ENCODE results near the gene ZNF837. TPM values are rescaled to one million over a fixed set of nuclear protein-coding genes. Genes with fewer than 3 reads are reported as not detected.

ZNF837 gene
- total RNA-seq, 1 donor = 4.7 TPM

- H3K4me1 ChIP-seq (ENCODE audit: insufficient read depth, low read length) = peaks cover 24% of the 10 kb centered on the region
- H4K20me1 ChIP-seq (ENCODE audit: insufficient read depth, low read length) = peaks cover 26% of the 10 kb centered on the region
- peaks cover 61% of the 10 kb centered on the region for H3K79me2 ChIP-seq (ENCODE audit: insufficient read depth, low read length)
- H3K9me3 ChIP-seq (ENCODE audit: low read depth, low read length) = no peaks in the 10 kb centered on the region
- peak within 1 kb of the TSS; percentile 95 for H3K27ac ChIP-seq (ENCODE audit: low read depth, low read length)
- peak within 1 kb of the TSS; percentile 85 for H2AFZ ChIP-seq (ENCODE audit: low read length)
- H3K36me3 ChIP-seq (ENCODE audit: insufficient read depth, low read length) = peaks cover 26% of the 10 kb centered on the region
- H3K4me3 ChIP-seq (ENCODE audit: insufficient read depth, low read length) = peak within 1 kb of the TSS; percentile 99
- no peaks in the 10 kb centered on the region for H3K27me3 ChIP-seq (ENCODE audit: insufficient read depth, low read length)
- peak within 1 kb of the TSS; percentile 100 for H3K4me2 ChIP-seq (ENCODE audit: insufficient read depth, low read length)
- TF ChIP-seq CTCF (IDR thresholded peaks at IDR 0.05; ENCODE audit: extremely low read depth, low read depth, low read length) = no peak
- DNase-seq (ENCODE audit: insufficient read length, low spot score, missing footprints) = peak; percentile 100
These were observed 5.9 kb upstream of the ZNF837 start, which contains the start of gene RPS5 for GRCh38 chr19:58386576-58387337. RPS5 (plus strand) TSS chr19:58387269; CDS start chr19:58388138, 869 bp downstream.

GRCh38 chr19:58385891-58386575, 5.2 kb upstream of the ZNF837 start:
- Histone ChIP-seq H3K4me2 (ENCODE audit: insufficient read depth, low read length) (peak overlapping the region; percentile 100), H3K79me2 (ENCODE audit: insufficient read depth, low read length) (peaks cover 66% of the 10 kb centered on the region), H2AFZ (ENCODE audit: low read length) (peak overlapping the region; percentile 85)

GRCh38 chr19:58385313-58385890, 4.6 kb upstream of the ZNF837 start:
- DNase-seq (ENCODE audit: insufficient read length, low spot score, missing footprints) = peak; percentile 25
- Histone ChIP-seq H3K36me3 (ENCODE audit: insufficient read depth, low read length) (peaks cover 18% of the 10 kb centered on the region), H4K20me1 (ENCODE audit: insufficient read depth, low read length) (peaks cover 19% of the 10 kb centered on the region), H3K4me2 (ENCODE audit: insufficient read depth, low read length) (peak overlapping the region; percentile 100), H3K79me2 (ENCODE audit: insufficient read depth, low read length) (peaks cover 59% of the 10 kb centered on the region), H3K4me1 (ENCODE audit: insufficient read depth, low read length) (peaks cover 27% of the 10 kb centered on the region), H3K9me3 (ENCODE audit: low read depth, low read length) (no peaks in the 10 kb centered on the region), H2AFZ (ENCODE audit: low read length) (peak overlapping the region; percentile 85), H3K4me3 (ENCODE audit: insufficient read depth, low read length) (peak overlapping the region; percentile 99), H3K27ac (ENCODE audit: low read depth, low read length) (peak overlapping the region; percentile 95), H3K27me3 (ENCODE audit: insufficient read depth, low read length) (no peaks in the 10 kb centered on the region)
- no peak for TF ChIP-seq CTCF (IDR thresholded peaks at IDR 0.05; ENCODE audit: extremely low read depth, low read depth, low read length)

More at GRCh38 chr19:58385891-58386575, 5.2 kb upstream of the ZNF837 start:
- no peak for TF ChIP-seq CTCF (IDR thresholded peaks at IDR 0.05; ENCODE audit: extremely low read depth, low read depth, low read length)
- H3K27ac ChIP-seq (ENCODE audit: low read depth, low read length) = peak overlapping the region; percentile 95
- DNase-seq (ENCODE audit: insufficient read length, low spot score, missing footprints) = peak; percentile 71
- no peaks in the 10 kb centered on the region for H3K9me3 ChIP-seq (ENCODE audit: low read depth, low read length)
- H3K27me3 ChIP-seq (ENCODE audit: insufficient read depth, low read length) = no peaks in the 10 kb centered on the region
- H4K20me1 ChIP-seq (ENCODE audit: insufficient read depth, low read length) = peaks cover 23% of the 10 kb centered on the region
- H3K36me3 ChIP-seq (ENCODE audit: insufficient read depth, low read length) = peaks cover 24% of the 10 kb centered on the region
- H3K4me3 ChIP-seq (ENCODE audit: insufficient read depth, low read length) = peak overlapping the region; percentile 99
- peaks cover 26% of the 10 kb centered on the region for H3K4me1 ChIP-seq (ENCODE audit: insufficient read depth, low read length)
